Glutamatergic neuron (in vitro differentiated cells): ENCODE data around the gene MYOCOS. TPM values are rescaled to one million over a fixed set of nuclear protein-coding genes. Genes with fewer than 3 reads are reported as not detected.
"Not testable (repeated sequence)": the region's sequence is repeated elsewhere in the genome, so short reads cannot be mapped to it uniquely, and the experiment has no call there.

Experiments
- DNase-seq: peaks from one replicate; pipeline ENCODE4 v3.0.0; 2022
- H3K27ac Mint-ChIP-seq: one replicate; pipeline ENCODE4 v1.8.0; 2020; ENCODE audit warnings: mild to moderate bottlenecking, mixed read lengths, inconsistent platforms; ENCODE audit not compliant: unreplicated experiment
- H3K27me3 Mint-ChIP-seq: one replicate; pipeline ENCODE4 v1.8.0; 2020; ENCODE audit warnings: mild to moderate bottlenecking, moderate library complexity, mixed read lengths, inconsistent platforms; ENCODE audit not compliant: unreplicated experiment
- H3K36me3 Mint-ChIP-seq: one replicate; pipeline ENCODE4 v1.8.0; 2020; ENCODE audit warnings: mild to moderate bottlenecking, mixed read lengths, inconsistent platforms; ENCODE audit not compliant: unreplicated experiment
- H3K4me1 Mint-ChIP-seq: one replicate; pipeline ENCODE4 v1.8.0; 2020; ENCODE audit warnings: mild to moderate bottlenecking, low read depth, mixed read lengths, inconsistent platforms; ENCODE audit not compliant: unreplicated experiment
- H3K4me3 Mint-ChIP-seq: one replicate; pipeline ENCODE4 v1.8.0; 2020; ENCODE audit warnings: mild to moderate bottlenecking, mixed read lengths, inconsistent platforms; ENCODE audit not compliant: unreplicated experiment
- H3K9me3 Mint-ChIP-seq: one replicate; pipeline ENCODE4 v1.8.0; 2020; ENCODE audit warnings: mild to moderate bottlenecking, moderate library complexity, mixed read lengths, inconsistent platforms; ENCODE audit not compliant: unreplicated experiment
- total RNA-seq: library from RNA; stranded (reverse); fragmentation: NEBNext Ultra II Directional; extraction: Animal tissue kit (Norgen Biotek cat#: 25700); gene quantifications from one replicate; pipeline ENCODE4 v1.2.1, GENCODE V29; 2021; ENCODE audit not compliant: unreplicated experiment
- TF ChIP-seq, protein P1 (sequence below): fragments of 200-600 bp; sonication (generic); IDR thresholded peaks from one replicate; pipeline ENCODE4 v1.5.0; 2021; ENCODE audit not compliant: partially characterized antibody, unreplicated experiment

The MYOCOS gene
- total RNA-seq, 1 donor from 2014 or later: not detected

- no peak for DNase-seq
- no peak overlapping the region for H3K4me3 Mint-ChIP-seq
- H3K27me3 Mint-ChIP-seq: no peaks in the 10 kb centered on the region
- H3K36me3 Mint-ChIP-seq: no peaks in the 10 kb centered on the region
- no peaks in the 10 kb centered on the region for H3K4me1 Mint-ChIP-seq
- no peaks in the 10 kb centered on the region for H3K9me3 Mint-ChIP-seq
- TF ChIP-seq, protein P1, sequence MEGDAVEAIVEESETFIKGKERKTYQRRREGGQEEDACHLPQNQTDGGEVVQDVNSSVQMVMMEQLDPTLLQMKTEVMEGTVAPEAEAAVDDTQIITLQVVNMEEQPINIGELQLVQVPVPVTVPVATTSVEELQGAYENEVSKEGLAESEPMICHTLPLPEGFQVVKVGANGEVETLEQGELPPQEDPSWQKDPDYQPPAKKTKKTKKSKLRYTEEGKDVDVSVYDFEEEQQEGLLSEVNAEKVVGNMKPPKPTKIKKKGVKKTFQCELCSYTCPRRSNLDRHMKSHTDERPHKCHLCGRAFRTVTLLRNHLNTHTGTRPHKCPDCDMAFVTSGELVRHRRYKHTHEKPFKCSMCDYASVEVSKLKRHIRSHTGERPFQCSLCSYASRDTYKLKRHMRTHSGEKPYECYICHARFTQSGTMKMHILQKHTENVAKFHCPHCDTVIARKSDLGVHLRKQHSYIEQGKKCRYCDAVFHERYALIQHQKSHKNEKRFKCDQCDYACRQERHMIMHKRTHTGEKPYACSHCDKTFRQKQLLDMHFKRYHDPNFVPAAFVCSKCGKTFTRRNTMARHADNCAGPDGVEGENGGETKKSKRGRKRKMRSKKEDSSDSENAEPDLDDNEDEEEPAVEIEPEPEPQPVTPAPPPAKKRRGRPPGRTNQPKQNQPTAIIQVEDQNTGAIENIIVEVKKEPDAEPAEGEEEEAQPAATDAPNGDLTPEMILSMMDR: no peak
- no peak overlapping the region for H3K27ac Mint-ChIP-seq
Observed at GRCh38 chr1:171606402-171606941, 15.6 kb upstream of the MYOCOS start.

- Mint-ChIP-seq H3K27me3 (peaks cover 3% of the 10 kb centered on the region), H3K4me3 (no peak overlapping the region), H3K4me1 (no peaks in the 10 kb centered on the region), H3K9me3 (no peaks in the 10 kb centered on the region), H3K27ac (no peak overlapping the region), H3K36me3 (no peaks in the 10 kb centered on the region)
- DNase-seq: no peak
- TF ChIP-seq, protein P1: no peak
Observed at GRCh38 chr1:171610385-171610784, 11.7 kb upstream of the MYOCOS start.

GRCh38 chr1:171611306-171611705 is 10.7 kb upstream of the MYOCOS start:
- Mint-ChIP-seq H3K4me1 (no peaks in the 10 kb centered on the region), H3K4me3 (no peak overlapping the region), H3K27me3 (peaks cover 3% of the 10 kb centered on the region), H3K27ac (no peak overlapping the region), H3K36me3 (no peaks in the 10 kb centered on the region), H3K9me3 (no peaks in the 10 kb centered on the region)
- DNase-seq: no peak
- TF ChIP-seq, protein P1: no peak

- Mint-ChIP-seq H3K9me3 (no peaks in the 10 kb centered on the region), H3K4me3 (no peak overlapping the region), H3K27me3 (peaks cover 3% of the 10 kb centered on the region), H3K4me1 (no peaks in the 10 kb centered on the region), H3K27ac (no peak overlapping the region), H3K36me3 (no peaks in the 10 kb centered on the region)
- TF ChIP-seq, protein P1: no peak
- DNase-seq: no peak
Observed at GRCh38 chr1:171613282-171613681, 8.8 kb upstream of the MYOCOS start.

DNA sequence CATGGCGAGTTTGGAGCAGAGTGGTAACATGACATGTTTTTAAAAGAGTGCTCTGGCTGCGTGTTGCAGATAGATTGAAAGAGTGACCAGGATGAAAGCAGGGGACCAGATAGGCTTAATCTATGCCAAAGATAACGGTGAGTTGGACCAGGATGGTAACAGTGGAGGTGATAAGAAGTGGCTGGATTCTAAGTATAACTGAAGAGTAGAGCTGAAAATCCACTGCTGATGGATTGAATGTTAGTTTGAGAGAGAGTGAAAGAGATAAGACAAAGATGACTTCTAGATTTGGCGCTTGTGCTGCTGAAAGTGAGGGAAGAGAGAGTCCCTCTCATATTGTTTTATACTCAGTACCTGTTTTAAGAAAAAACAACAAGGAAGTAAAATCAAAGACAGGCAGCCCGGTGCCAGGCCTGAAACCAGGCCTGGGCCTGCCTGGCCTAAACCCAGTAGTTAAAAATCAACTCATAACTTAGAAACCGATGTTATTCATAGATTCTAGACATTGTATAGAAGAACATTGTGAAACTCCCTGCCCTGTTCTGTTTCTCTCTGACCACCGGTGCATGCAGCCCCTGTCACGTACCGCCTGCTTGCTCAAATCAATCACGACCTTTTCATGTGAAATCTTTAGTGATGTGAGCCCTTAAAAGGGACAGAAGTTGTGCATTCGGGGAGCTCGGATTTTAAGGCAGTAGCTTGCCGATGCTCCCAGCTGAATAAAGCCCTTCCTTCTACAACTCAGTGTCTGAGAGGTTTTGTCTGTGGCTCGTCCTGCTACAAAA is 6.7 kb upstream of the MYOCOS start:
- not testable (repeated sequence) for DNase-seq, H3K4me3 Mint-ChIP-seq, H3K36me3 Mint-ChIP-seq, H3K27me3 Mint-ChIP-seq, H3K27ac Mint-ChIP-seq, H3K9me3 Mint-ChIP-seq, H3K4me1 Mint-ChIP-seq
